ENCODE measurements around the gene MLLT3. TPM values are rescaled to one million over a fixed set of nuclear protein-coding genes. Genes with fewer than 3 reads are reported as not detected.

MLLT3 gene
- total and polyA plus RNA-seq, 9 donors = 8.7 to 15.4 (median 13.8) TPM

GRCh38 chr9:20491612-20492011, 130.7 kb downstream of the MLLT3 start:
- Histone ChIP-seq H3K36me3 (no peaks in the 10 kb centered on the region), H3K4me1 (ENCODE audit: insufficient read depth) (peaks cover 2% of the 10 kb centered on the region), H3K27me3 (no peaks in the 10 kb centered on the region), H3K9me3 (no peaks in the 10 kb centered on the region), H3K27ac (no peak overlapping the region), H3K4me3 (no peak overlapping the region)
- DNase-seq = no peak
- TF ChIP-seq EP300 (IDR thresholded peaks at IDR 0.05) (no peak), POLR2A (IDR thresholded peaks at IDR 0.05) (no peak), CTCF (IDR thresholded peaks at IDR 0.05) (no peak)
- intact Hi-C loops (cut with DNase I) = no loop called here
- 96 to 97% (median 96%) methylated on average over 1 of the region's 1 CpG for WGBS, 3 donors

GRCh38 chr9:20490246-20490834, 132.0 kb downstream of the MLLT3 start:
- no peak for DNase-seq
- no peaks in the 10 kb centered on the region for H3K27me3 ChIP-seq
- H3K4me1 ChIP-seq (ENCODE audit: insufficient read depth) = peaks cover 2% of the 10 kb centered on the region
- intact Hi-C loops (cut with DNase I) = no loop called here
- H3K36me3 ChIP-seq = no peaks in the 10 kb centered on the region
- TF ChIP-seq EP300 (IDR thresholded peaks at IDR 0.05) (no peak), POLR2A (IDR thresholded peaks at IDR 0.05) (no peak), CTCF (IDR thresholded peaks at IDR 0.05) (no peak)
- no peak overlapping the region for H3K4me3 ChIP-seq
- no peak overlapping the region for H3K27ac ChIP-seq
- 94 to 96% (median 94%) methylated on average over 4 of the region's 4 CpGs for WGBS, 3 donors
- H3K9me3 ChIP-seq = no peaks in the 10 kb centered on the region

- no peaks in the 10 kb centered on the region for H3K27me3 ChIP-seq
- H3K27ac ChIP-seq = no peak overlapping the region
- intact Hi-C loops (cut with DNase I) = no loop called here
- TF ChIP-seq EP300 (IDR thresholded peaks at IDR 0.05) = no peak
- no peak for TF ChIP-seq CTCF (IDR thresholded peaks at IDR 0.05)
- TF ChIP-seq POLR2A (IDR thresholded peaks at IDR 0.05) = no peak
- DNase-seq = no peak
- peaks cover 2% of the 10 kb centered on the region for H3K4me1 ChIP-seq (ENCODE audit: insufficient read depth)
- H3K36me3 ChIP-seq = no peaks in the 10 kb centered on the region
- no peaks in the 10 kb centered on the region for H3K9me3 ChIP-seq
- WGBS, 3 donors = 79 to 82% (median 81%) methylated on average over 1 of the region's 1 CpG
- no peak overlapping the region for H3K4me3 ChIP-seq
Measured at GRCh38 chr9:20488691-20489090, 133.6 kb downstream of the MLLT3 start.

- TF ChIP-seq EP300 (IDR thresholded peaks at IDR 0.05) = no peak
- TF ChIP-seq CTCF (IDR thresholded peaks at IDR 0.05) = no peak
- TF ChIP-seq POLR2A (IDR thresholded peaks at IDR 0.05) = no peak
Measured at GRCh38 chr9:20486552-20486951, 135.7 kb downstream of the MLLT3 start.

More at GRCh38 chr9:20486552-20486951, 135.7 kb downstream of the MLLT3 start:
- Histone ChIP-seq H3K27me3 (no peaks in the 10 kb centered on the region), H3K9me3 (no peaks in the 10 kb centered on the region), H3K4me1 (ENCODE audit: insufficient read depth) (peaks cover 2% of the 10 kb centered on the region), H3K4me3 (no peak overlapping the region), H3K36me3 (no peaks in the 10 kb centered on the region), H3K27ac (no peak overlapping the region)
- intact Hi-C loops (cut with DNase I) = no loop called here
- no peak for DNase-seq
- WGBS, 3 donors = 82 to 85% (median 84%) methylated on average over 4 of the region's 4 CpGs
